Uterus (tissue), 2 donors: ENCODE measurements around the gene SAA1.
"Not testable (repeated sequence)": the region's sequence is repeated elsewhere in the genome, so short reads cannot be mapped to it uniquely, and the experiment has no call there.

ENCODE experiments used
- CTCF ChIP-seq, 4 experiments: fragments of 200-600 bp in 2 of 4; fragments of 450-650 bp in 2 of 4; sonication (generic) in 2 of 4; IDR thresholded peaks; one replicate each; pipeline ENCODE4 v1.5.1; 2016 to 2019; ENCODE audit warnings: antibody characterized with exemption in 4 of 4, mild to moderate bottlenecking in 2 of 4, moderate library complexity in 1 of 4
- POLR2A ChIP-seq, 2 donors: fragments of 450-650 bp; IDR thresholded peaks; one replicate each; pipeline ENCODE4 v1.6.1; 2016; ENCODE audit warnings: antibody characterized with exemption in 2 of 2, mild to moderate bottlenecking in 1 of 2, moderate library complexity in 1 of 2

- not testable (repeated sequence) for TF ChIP-seq CTCF, POLR2A (IDR thresholded peaks at IDR 0.05)
These were observed 3.2 kb downstream of the SAA1 start for GRCh38 chr11:18269252-18269651.
